Daoy (cell line): ENCODE measurements around the gene CFAP99. TPM values are rescaled to one million over a fixed set of nuclear protein-coding genes. Genes with fewer than 3 reads are reported as not detected.

Experiments
- DNase-seq: peaks from one replicate; pipeline ENCODE4 v3.0.0-alpha.2; 2015; ENCODE audit warnings: low read depth
- total RNA-seq: library from RNA; depleted of rRNA; stranded (reverse); fragments of >200 nt; shearing (Covaris generic); gene quantifications from 2 replicates; pipeline ENCODE4 v1.2.3, GENCODE V29; 2014

CFAP99 gene
- total RNA-seq, 1 experiment from 2014 or later, result not detected

DNA sequence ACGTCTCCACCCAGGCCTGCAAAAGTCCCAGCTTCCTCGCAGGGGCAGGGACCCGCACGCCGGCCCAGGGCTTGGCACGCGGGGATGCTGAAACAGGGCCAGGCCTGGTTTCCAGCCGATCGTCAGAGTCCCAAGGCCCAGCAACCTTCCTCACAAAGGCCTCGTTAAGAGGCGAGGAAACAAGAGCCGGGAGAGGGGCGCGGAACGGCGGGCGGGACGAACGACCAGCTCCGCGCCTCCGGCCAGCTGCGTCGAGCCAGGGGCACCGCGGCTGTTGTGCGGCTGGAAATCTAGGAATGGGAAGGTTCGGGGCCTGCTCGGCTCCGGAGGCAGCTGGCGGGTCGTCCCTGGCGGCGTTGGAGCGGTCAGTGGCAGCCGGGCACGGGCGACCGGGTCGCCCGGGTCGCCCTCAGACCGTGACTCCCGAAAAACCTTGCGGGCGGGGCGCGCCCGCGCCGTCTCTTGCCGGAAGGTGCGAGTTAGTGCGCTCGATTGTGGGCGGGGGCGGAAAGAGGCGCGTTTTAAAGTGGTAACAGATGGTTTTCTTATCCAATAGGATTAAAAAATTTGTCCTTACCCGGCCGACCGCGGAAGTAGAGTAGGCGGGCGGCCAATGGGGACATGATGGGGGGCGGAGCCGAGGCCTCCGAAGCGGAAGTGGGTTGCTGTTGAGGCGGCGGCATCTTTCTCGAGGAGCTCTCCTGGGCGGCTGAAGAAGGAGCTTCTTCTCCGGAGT lies 49.9 kb downstream of the CFAP99 start, which contains the start of gene RNF4:
Gene RNF4 (plus strand): TSS at position 651 of the 736 bp plus-strand sequence. CDS start 21,388 bp downstream, outside the sequence.
- DNase-seq, result peak; percentile 95

DNA sequence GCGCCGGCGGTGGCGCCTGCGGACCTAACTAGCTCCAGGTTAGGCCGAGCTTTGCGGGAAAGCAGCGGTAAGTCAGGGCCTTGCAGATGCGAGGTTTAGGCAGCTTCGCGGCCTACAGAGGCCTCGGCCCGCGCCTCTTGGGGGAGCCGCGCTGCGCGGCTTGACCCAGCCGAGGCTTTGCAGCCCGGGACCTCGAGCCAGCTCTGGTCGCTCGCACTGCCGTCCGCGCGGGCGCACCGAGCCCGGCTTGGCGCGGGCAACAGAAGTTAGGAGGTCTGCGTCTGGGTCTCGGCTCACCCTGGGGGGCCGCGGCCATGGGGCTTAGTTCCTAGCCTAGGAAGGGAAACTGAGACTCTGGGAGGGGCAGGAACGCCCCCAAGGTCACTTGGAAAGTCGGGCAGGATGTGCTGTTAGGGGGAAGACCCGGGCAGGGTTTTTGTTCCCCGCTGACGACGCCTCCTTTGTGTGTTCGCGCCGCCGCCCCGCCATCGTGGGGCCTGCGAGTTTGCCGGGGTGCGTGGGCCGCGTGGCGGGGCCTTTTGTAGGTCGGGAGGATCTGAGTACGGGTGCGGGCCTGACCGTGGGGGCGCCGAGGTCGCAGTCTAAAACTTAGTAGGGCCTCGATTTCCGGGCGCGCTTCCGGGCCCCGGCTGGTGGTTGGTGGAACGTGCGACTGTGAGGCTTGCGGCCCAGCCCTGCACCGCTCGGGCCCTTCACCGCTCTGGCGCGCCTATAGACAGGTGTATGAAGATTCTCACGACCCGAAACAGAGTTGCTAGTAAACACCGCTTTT lies 50.6 kb downstream of the CFAP99 start:
- peak; percentile 51 for DNase-seq

DNA sequence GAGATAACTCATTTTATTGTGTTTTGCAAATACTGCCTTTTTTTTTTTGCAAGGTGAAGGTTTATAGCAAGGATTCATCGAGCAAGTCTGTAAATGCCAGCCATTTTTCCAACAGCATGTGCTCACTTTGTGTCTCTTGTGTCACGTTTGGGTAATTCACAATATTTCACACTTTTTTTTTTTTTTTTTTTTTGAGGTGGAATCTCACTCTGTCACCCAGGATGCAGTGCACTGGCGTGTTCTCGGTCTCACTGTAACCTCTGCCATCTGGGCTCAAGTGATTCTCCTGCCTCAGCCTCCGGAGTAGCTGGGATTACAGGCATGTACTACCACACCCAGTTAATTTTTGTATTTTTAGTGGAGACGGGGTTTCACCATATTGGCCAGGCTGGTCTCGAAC lies 52.0 kb downstream of the CFAP99 start:
- DNase-seq, result no peak

DNA sequence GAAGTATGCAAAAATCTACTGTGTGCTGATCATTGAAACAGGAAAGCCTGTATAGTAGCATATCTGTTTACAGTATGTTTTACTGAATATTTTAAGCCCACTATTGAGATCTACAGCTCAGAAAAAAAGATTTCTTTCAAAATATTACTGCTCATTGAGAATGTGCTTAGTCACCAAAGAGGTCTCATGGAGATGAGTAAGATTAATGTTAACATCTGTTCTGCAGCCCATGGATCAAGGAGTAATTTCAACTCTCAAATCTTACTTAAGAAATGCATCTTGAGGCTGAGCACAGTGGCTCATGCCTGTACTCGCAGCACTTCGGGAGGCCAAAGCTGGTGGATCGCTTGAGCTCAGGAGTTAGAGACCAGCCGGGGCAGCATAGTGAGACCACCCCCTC lies 53.4 kb downstream of the CFAP99 start:
- no peak for DNase-seq

DNA sequence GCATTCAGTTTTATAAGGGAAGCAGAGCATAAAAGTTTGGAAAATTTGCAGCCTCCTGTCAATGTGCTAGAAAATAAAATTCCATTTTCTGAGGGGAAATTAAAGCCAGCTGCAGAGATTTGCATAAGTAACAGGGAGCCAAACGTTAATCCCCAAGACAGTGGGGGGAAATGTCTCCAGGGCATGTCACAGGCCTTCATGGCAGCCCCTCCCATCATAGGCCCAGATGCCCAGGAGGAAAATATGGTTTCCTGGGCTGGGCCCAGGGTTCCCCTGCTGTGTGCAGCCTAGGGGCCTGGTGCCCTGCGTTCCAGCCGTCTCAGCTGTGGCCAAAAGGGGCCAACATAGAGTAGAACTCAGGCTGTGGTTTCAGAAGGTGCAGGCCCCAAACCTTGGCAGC lies 59.5 kb downstream of the CFAP99 start:
- DNase-seq, result no peak

DNA sequence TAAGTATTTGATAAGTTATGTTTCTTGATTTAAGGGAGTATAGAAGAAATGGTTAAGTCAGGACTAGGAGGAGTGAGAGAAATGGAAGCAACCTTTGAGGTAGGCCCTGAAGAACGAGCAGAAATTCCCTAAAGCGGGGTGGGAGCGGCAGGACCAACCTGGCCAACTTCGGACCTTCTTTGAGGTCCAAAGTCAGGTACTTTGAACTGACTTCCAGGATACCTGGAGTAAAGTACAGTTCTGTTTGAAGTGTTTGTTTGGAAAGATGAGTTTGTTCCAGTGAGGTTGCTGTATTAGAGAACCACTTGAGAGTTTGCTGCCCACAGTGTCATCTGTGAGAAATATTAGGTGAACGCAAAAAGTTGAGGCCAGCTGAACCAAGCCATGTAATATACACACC lies 61.9 kb downstream of the CFAP99 start:
- DNase-seq, result no peak

DNA sequence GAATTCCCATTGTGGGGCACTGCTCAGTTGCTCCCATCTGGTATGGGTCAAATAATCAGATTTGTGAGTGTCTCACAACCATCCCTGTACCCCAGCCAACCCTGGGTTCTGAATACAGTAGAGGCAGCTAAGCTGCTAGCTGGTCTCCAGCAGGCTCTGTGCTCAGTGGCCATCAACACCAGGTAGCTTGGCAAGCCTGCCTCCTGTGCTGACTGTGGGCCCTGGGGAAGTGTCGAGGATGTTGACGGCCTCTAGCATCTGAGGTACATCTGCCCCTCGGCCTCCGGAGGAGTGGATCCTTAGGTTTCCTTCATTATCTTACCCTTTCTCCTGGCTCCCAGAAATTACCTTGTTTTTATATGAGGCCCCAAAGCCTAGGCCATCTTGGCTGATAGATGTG lies 63.4 kb downstream of the CFAP99 start:
- DNase-seq, result no peak

DNA sequence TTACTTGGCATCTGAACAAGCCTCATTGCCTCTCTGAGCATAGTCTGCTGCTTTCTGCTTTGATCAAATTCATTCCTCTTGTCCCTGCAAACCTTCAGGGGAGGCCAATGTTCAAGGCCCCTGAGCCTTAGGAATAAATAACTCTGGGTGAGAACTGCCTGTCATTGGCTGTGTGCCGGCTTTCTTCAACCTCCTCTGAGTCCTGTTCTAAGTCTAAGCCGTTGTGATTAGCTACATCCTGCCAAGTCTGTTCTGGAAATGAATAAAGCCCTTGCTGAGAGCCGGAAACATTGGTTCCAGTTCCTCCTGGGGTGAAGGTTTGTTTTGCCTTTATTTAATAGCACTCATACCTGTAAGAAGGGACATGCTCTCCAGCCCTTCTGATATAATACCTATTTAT lies 63.9 kb downstream of the CFAP99 start:
- no peak for DNase-seq

DNA sequence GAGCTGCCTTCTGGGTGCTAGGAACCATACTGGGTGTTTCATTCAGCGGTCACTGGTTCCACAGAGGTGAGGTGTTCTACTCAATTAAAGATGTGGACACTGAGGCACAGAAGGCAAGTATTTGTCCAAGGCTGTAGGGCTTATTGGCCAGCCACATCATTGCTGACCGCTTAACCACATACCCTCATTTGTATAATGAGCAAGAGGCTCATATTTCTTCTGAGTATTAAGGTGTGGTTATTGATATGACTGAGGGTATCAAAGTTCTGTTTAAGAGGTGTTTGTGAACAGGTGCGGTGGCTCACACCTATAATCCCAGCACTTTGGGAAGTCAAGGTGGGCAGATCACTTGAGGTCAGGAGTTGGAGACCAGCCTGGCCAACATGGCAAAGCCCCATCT lies 64.5 kb downstream of the CFAP99 start:
- no peak for DNase-seq

DNA sequence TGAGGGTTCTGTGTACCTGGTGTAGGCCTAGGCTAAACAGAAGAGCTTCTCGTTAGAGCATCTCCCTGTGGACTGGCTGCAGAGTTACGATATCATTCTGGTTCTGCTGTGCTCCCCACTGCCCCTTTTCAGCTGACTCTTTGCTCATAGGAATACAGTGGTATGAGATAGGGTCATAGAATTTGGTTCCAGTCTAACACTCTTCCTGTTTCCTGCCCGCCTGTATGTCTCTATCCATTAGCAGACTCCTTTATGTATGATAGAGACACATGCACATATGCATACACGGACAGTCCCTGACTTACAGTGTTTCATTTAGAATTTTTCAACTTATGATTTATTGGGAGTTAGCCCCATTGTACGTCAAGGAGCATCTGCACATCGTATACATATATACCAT lies 65.4 kb downstream of the CFAP99 start:
- DNase-seq, result no peak

DNA sequence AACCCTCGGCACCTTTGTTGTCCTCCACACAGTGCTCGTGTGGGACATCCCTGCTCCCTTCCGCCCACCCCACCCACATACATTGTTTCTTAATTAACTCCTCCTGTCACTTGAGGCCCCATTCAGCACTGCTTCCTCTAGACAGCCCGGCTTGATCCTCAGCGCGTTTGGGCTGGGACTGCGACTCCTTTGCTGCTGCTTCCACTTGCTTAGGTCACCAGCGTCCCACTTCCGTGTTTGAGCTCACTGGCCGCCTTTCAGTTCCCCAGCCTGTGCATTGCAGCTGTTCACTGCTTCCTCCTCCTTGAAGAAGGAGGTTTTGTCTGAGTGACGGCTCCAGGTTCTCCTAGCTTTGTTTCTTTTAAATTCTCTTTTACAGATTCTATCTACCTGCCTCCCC lies 66.2 kb downstream of the CFAP99 start:
- DNase-seq, result no peak

DNA sequence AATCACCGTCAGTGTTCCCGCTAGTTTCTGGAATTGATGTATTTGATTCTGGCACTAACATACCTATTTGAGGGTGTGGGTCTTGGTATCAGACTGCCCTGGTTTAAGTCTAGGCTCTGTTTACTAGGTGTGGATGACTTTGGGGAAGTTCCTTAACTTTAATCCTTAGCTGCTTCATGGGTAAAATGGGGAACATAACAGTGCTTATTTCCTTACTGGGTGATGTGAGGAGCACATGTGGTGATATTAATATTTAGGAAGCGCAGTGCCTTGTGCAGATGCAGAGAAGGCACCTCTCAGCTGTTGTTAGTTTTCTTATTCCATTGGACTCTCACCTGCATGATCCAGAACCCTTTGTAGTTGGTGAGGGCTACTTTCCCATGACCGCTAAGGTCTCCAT lies 67.2 kb downstream of the CFAP99 start:
- DNase-seq, result no peak

DNA sequence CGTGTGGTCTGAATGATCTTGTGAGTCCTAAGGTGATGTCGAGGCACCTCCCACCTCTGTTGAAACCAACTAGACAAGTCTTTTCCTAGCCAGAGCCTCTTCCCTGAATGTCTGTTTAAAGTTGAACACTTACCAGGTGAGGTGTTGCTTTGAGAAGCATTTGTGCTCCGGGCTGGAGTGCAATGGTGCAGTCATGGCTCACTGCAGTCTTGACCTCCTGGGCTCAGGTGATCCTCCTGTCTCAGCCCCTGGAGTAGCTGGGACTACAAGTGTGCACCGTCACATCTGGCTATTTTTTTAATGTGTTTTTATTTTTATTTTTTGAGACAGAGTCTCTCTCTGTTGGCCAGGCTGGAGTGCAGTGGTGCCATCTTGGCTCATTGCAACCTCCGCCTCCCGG lies 68.2 kb downstream of the CFAP99 start:
- DNase-seq, result no peak

DNA sequence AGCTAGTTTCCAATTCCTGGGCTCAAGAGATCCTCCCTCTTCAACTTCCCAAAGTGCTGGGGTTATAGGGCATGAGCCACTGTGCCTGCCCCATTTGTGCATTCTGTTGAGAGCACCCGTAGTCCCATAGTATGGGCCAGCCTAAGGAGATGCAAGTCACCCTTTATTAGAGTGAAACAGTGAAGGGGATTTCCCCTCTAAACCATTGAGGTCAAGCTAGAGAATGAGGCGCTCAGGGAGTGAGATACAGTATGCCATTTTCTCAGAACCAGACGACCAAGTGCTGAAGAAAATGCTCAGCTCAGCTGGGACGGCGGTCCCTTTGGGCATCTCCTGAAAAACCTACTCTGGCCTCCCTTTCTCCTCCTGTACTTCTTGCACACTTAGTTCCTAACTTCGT lies 68.9 kb downstream of the CFAP99 start:
- DNase-seq, result no peak

DNA sequence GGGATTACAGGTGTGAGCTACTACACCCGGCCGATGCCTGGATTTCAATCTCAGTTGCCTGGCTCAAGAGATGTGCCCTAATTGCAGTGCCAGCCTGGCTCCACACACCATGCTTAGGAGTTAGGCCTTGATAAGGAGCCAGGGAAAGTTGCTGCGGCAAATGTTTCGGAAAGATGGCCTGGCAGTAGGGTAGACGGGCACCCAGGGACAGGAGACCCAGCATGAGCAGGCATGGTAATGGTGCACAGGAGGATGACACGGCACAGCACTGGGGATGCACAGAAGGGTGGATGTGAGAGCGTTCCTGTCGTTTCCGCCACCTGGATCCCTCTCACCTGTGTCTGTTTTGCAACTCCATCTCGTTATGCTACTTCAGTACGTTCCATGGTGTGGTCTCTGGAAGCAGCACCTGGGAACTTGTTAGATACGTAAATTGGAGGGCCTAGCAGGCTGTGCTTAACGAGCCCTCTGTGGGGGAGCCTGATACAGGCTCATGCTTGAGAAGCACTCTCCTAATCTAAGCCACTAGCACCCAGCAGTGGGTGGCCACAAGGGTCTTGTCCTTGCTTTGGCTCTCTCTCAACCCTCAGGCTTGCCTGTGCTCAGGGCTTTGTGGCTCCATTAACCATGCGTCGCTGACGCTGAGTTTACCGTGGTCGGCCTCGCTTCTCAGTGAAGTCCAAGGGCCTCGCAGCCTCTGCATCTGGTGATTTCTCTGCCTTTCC lies 70.5 kb downstream of the CFAP99 start:
- DNase-seq, result no peak

DNA sequence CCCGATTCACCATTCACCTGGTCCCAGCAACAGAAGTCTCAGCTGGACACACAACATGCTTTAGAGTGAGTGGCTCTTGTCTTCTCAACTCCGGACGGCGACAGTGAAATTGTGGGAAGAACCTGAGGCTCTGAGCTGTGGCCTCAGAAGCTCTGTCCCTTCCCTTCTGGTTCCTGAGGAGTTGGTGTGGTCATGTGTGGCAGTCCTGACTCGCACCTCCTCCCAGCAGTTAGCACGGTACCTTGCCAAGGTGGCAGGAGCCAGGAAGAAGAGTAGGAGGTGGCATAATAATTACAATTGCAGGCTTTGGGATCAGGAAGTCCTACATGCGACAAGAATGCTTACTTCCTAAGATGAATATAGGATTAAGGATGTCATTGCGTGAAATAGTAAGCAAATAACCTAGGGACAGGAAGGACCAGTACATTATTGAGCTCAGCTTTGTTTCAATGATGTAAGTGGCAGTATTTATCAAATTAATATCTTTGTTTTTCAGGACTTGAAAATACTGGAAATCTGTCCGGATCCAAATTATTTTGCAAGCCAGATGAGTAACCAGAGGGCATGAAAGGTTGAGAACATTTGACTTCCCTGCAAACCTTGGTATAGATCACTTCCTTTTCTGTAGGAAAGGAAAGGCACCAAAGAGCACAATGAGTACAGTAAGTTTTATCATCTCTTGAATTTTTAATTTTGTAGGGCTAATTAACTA lies 71.2 kb downstream of the CFAP99 start:
- DNase-seq, result no peak

DNA sequence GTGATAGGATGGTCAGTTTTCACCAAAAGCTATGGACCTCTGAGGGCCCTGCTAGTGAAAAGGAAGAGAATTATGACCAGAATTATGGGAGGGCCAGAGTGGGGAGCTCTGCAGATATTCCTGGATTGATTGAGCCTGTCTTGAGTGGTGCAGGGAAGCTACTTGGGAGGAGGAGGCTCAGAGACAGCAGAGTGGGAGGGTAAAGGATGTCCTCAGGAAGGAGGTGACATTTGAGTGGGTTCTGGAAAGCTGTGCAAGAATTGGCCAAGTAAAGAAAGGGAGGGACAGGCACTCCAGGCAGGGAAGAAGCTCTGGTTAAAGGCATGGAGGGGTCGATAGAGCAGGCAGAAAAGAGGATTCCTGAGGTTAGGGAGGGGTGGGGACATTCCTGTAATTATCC lies 74.2 kb downstream of the CFAP99 start:
- no peak for DNase-seq

DNA sequence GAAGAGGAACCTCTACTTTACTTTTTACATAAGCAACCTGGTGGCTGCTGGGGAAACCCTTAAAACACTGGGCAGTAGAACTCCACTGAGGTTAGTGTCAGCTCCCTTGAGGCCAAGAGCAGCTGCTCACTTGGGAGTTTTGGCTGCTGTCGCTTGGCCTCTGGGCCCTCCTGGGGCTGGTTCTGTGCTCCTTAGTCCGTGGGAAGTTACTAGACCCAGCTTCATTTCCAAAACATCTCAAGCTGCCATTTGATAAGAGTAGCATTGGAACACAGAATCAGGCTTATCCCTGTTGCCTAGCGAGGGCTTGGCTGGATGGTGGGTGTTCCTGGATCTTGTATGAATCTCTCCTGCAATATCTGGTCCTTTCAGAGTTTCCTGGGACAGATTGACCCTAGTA lies 76.2 kb downstream of the CFAP99 start:
- no peak for DNase-seq

DNA sequence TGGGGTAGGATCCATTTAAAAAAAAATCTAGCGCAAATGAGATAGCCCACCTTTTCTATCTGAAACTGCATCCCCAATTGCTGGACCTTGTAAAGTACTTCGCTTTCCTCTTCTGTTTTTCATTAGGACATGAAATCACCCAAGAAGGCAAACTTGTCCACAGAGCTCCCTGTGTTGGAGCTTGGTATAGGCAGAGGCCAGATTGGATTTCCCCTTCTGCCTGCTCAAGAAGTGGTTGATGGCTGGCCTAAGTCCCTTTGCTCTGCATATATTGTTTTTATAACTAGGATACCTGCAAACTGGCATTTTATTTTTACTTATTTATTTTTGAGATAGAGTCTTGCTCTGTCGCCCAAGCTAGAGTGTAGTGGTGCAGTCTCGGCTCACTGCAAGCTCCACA lies 78.6 kb downstream of the CFAP99 start:
- no peak for DNase-seq

DNA sequence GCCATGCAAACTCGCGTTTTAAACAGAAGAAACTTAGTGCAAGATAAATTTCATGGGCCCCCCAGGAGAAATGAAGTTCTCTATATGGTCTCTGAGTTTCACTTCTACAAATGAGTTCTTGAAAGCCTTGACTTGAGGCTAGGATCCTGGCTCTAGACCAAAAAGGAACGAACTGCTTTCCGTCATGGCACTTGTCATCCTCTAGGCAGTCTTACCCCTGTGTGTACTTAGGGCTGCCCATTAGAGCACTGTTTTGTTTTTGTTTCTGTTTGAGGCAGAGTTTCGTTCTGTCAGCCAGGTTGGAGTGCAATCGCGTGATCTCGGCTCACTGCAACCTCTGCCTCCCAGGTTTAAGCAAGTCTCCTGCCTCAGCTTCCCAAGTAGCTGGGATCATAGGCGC lies 79.2 kb downstream of the CFAP99 start:
- DNase-seq, result no peak

DNA sequence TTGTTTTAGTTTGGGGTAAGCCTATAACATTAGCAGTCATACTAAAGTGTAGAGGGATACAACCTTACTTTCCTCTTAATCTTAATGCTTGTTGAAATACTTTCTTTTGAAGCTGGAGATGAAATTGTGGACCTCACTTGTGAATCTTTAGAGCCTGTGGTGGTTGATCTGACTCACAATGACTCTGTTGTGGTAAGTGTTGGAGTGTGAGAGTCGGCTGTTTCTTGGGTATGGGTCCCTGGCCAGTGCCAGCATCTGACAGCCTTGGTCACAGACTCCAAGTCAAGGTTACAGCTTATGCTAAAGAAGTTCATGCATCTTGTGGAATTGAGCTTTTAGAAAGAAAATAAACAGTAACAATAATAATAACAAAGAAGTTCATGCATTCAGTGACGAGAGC lies 81.8 kb downstream of the CFAP99 start:
- no peak for DNase-seq

DNA sequence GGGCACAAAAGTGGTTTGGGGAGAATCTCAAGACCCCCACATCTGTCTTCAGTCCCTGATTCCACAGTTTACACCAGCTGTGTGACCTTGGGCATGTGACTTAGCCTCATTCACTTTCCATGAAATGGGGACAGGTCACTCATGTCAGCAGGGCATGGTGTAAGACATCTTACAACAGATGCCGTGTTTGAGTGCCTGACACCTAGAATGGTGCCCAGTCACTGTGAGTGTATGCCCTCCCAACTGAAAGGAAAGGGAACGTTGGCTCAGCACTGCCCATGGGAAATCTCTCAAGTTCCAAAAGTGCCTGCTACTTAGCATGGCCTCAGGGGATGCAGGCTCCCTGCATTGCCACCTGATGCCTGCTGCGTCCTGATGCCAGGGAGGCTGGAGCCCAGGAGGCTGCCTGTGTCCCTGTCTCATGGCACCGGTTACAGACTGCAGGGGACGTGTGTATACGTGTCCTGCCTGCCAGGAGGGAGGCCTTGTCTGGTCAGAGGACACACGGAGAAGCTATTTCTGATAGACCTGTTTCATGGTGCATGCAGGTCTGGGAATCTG lies 82.4 kb downstream of the CFAP99 start:
- no peak for DNase-seq
